Hepatocyte (in vitro differentiated cells): ENCODE measurements around the gene HCN1. TPM values are rescaled to one million over a fixed set of nuclear protein-coding genes. Genes with fewer than 3 reads are reported as not detected.

Experiments used
- DNase-seq: peaks from one replicate; pipeline ENCODE4 v3.0.0-alpha.2; 2016; ENCODE audit warnings: low spot score
- H2AFZ ChIP-seq: fragments of 200-600 bp; sonication (generic); 2 replicates; pipeline ENCODE4 v1.6.0; 2016; ENCODE audit warnings: antibody characterized with exemption, mild to moderate bottlenecking
- H3K27ac ChIP-seq: fragments of 200-600 bp; sonication (generic); 2 replicates; pipeline ENCODE4 v1.5.1; 2016; ENCODE audit warnings: mild to moderate bottlenecking
- H3K27me3 ChIP-seq: fragments of 200-600 bp; sonication (generic); 2 replicates; pipeline ENCODE4 v1.6.1; 2016
- H3K36me3 ChIP-seq: fragments of 200-600 bp; sonication (generic); replicated peaks from 2 replicates; pipeline ENCODE4 v1.5.1; 2016; ENCODE audit warnings: low read depth; ENCODE audit not compliant: insufficient read depth
- H3K4me1 ChIP-seq: fragments of 200-600 bp; sonication (generic); 2 replicates; pipeline ENCODE4 v1.5.1; 2016; ENCODE audit warnings: mild to moderate bottlenecking, moderate library complexity; ENCODE audit not compliant: insufficient read depth
- H3K4me2 ChIP-seq: fragments of 200-600 bp; sonication (generic); 2 replicates; pipeline ENCODE4 v1.6.0; 2016
- H3K4me3 ChIP-seq: fragments of 200-600 bp; sonication (generic); 2 replicates; pipeline ENCODE4 v1.5.1; 2016; ENCODE audit warnings: mild to moderate bottlenecking
- H3K79me2 ChIP-seq: fragments of 200-600 bp; sonication (generic); 2 replicates; pipeline ENCODE4 v1.6.0; 2017; ENCODE audit warnings: mild to moderate bottlenecking
- H3K9me2 ChIP-seq: fragments of 200-600 bp; sonication (generic); replicated peaks from 2 replicates; pipeline ENCODE4 v1.6.0; 2017; ENCODE audit warnings: mild to moderate bottlenecking; ENCODE audit not compliant: insufficient read depth
- H3K9me3 ChIP-seq: fragments of 200-600 bp; sonication (generic); 2 replicates; pipeline ENCODE4 v1.5.1; 2016; ENCODE audit warnings: low read depth, mild to moderate bottlenecking
- H4K20me1 ChIP-seq: fragments of 200-600 bp; sonication (generic); 2 replicates; pipeline ENCODE4 v1.6.0; 2016; ENCODE audit warnings: mild to moderate bottlenecking; ENCODE audit not compliant: insufficient read depth, poor library complexity, severe bottlenecking
- CTCF ChIP-seq: fragments of 200-600 bp; sonication (generic); IDR thresholded peaks from 2 replicates; pipeline ENCODE4 v1.5.1; 2016; ENCODE audit warnings: antibody characterized with exemption, mild to moderate bottlenecking; ENCODE audit not compliant: poor library complexity
- EZH2 ChIP-seq: fragments of 200-600 bp; sonication (generic); IDR thresholded peaks from 2 replicates; pipeline ENCODE4 v1.6.1; 2016; ENCODE audit warnings: antibody characterized with exemption, mild to moderate bottlenecking, borderline replicate concordance
- EZH2phosphoT487 ChIP-seq: fragments of 200-600 bp; sonication (generic); IDR thresholded peaks from one replicate; pipeline ENCODE4 v1.6.1; 2018; ENCODE audit warnings: antibody characterized with exemption, mild to moderate bottlenecking, low read depth, moderate library complexity; ENCODE audit not compliant: unreplicated experiment, severe bottlenecking
- WGBS: methylation state at CpG from one replicate; pipeline ENCODE4 v1.1.6; 2016; ENCODE audit warnings: low lambda C conversion rate; ENCODE audit errors: missing lambda C conversion rate; 5-methylcytosine and 5-hydroxymethylcytosine counted together
- polyA plus RNA-seq: library from polyadenylated mRNA; unstranded; fragments of >200 nt; fragmentation: Nextera tagmentation; extraction: Ambion mirVana; gene quantifications from 2 replicates; pipeline ENCODE4 v1.2.1, GENCODE V29; 2016
- total RNA-seq: library from RNA; depleted of rRNA; stranded (reverse); fragments of >200 nt; gene quantifications from 2 replicates; pipeline ENCODE4 v1.2.3, GENCODE V29; 2014

HCN1 gene
- total and polyA plus RNA-seq, 2 experiments from 2014 or later = 0.57 TPM; not detected in 1

- Histone ChIP-seq H3K4me3 (no peak overlapping the region), H3K9me3 (no peaks in the 10 kb centered on the region), H3K4me1 (peaks cover 12% of the 10 kb centered on the region), H3K9me2 (no peaks in the 10 kb centered on the region), H2AFZ (no peak overlapping the region), H3K36me3 (no peaks in the 10 kb centered on the region), H3K27me3 (no peaks in the 10 kb centered on the region), H3K79me2 (no peaks in the 10 kb centered on the region), H4K20me1 (no peaks in the 10 kb centered on the region), H3K4me2 (no peak overlapping the region), H3K27ac (peak overlapping the region; percentile 60)
- 74% methylated on average over 2 of the region's 2 CpGs for WGBS
- DNase-seq = no peak
- TF ChIP-seq CTCF (no peak), EZH2phosphoT487 (no peak), EZH2 (no peak)
Measured at GRCh38 chr5:45414620-45415573, 281.3 kb downstream of the HCN1 start.

- Histone ChIP-seq H3K4me1 (peaks cover 12% of the 10 kb centered on the region), H3K27me3 (no peaks in the 10 kb centered on the region), H3K4me3 (no peak overlapping the region), H3K4me2 (no peak overlapping the region), H3K9me3 (no peaks in the 10 kb centered on the region), H2AFZ (no peak overlapping the region), H3K27ac (peak overlapping the region; percentile 41), H4K20me1 (no peaks in the 10 kb centered on the region), H3K9me2 (no peaks in the 10 kb centered on the region), H3K36me3 (no peaks in the 10 kb centered on the region), H3K79me2 (no peaks in the 10 kb centered on the region)
- WGBS = 61% methylated on average over 3 of the region's 3 CpGs
- no peak for TF ChIP-seq EZH2
- no peak for TF ChIP-seq EZH2phosphoT487
- TF ChIP-seq CTCF = no peak
- DNase-seq = peak; percentile 17
Measured at GRCh38 chr5:45411971-45412612, 284.1 kb downstream of the HCN1 start.

- H3K79me2 ChIP-seq = no peaks in the 10 kb centered on the region
- H2AFZ ChIP-seq = no peak overlapping the region
- H3K4me2 ChIP-seq = no peak overlapping the region
- H3K9me3 ChIP-seq = no peaks in the 10 kb centered on the region
- H3K36me3 ChIP-seq = no peaks in the 10 kb centered on the region
- no peaks in the 10 kb centered on the region for H4K20me1 ChIP-seq
- no peaks in the 10 kb centered on the region for H3K9me2 ChIP-seq
- H3K4me1 ChIP-seq = peaks cover 12% of the 10 kb centered on the region
- no peak for TF ChIP-seq EZH2
- no peak overlapping the region for H3K27ac ChIP-seq
- DNase-seq = no peak
- no peaks in the 10 kb centered on the region for H3K27me3 ChIP-seq
- 42% methylated on average over 3 of the region's 3 CpGs for WGBS
- no peak overlapping the region for H3K4me3 ChIP-seq
Measured at GRCh38 chr5:45410304-45410995, 285.7 kb downstream of the HCN1 start.
